Mononuclear cell (primary cell): ENCODE measurements around the gene SNTG2. TPM values are rescaled to one million over a fixed set of nuclear protein-coding genes. Genes with fewer than 3 reads are reported as not detected.

Source experiments
- H3K27me3 ChIP-seq: 2 replicates; pipeline ENCODE4 v1.6.0; 2011; ENCODE audit warnings: low read length, control low read depth; ENCODE audit not compliant: insufficient read depth
- H3K4me1 ChIP-seq: 2 replicates; pipeline ENCODE4 v1.5.1; 2011; ENCODE audit warnings: mild to moderate bottlenecking, low read length, control low read depth; ENCODE audit not compliant: insufficient read depth
- H3K4me3 ChIP-seq: 2 replicates; pipeline ENCODE4 v1.5.1; 2011; ENCODE audit warnings: mild to moderate bottlenecking, low read length, moderate library complexity
- H3K9me3 ChIP-seq: 2 replicates; pipeline ENCODE4 v1.5.1; 2011; ENCODE audit warnings: low read depth, mild to moderate bottlenecking, control low read depth, low read length
- total RNA-seq: library from RNA; depleted of rRNA; stranded (reverse); fragments of >200 nt; gene quantifications from one replicate; pipeline ENCODE4 v1.2.3, GENCODE V29; 2012

Gene SNTG2
- total RNA-seq, 1 donor = 1.5 TPM

- Histone ChIP-seq H3K4me1 (no peaks in the 10 kb centered on the region), H3K27me3 (no peaks in the 10 kb centered on the region), H3K9me3 (no peaks in the 10 kb centered on the region), H3K4me3 (no peak overlapping the region)
Measured at GRCh38 chr2:920999-921398, 29.6 kb upstream of the SNTG2 start.

GRCh38 chr2:922185-922584 is 28.5 kb upstream of the SNTG2 start:
- Histone ChIP-seq H3K27me3 (no peaks in the 10 kb centered on the region), H3K9me3 (no peaks in the 10 kb centered on the region), H3K4me3 (no peak overlapping the region), H3K4me1 (no peaks in the 10 kb centered on the region)

- H3K9me3 ChIP-seq = no peaks in the 10 kb centered on the region
- no peak overlapping the region for H3K4me3 ChIP-seq
- H3K4me1 ChIP-seq = no peaks in the 10 kb centered on the region
- H3K27me3 ChIP-seq = no peaks in the 10 kb centered on the region
Measured at GRCh38 chr2:923832-924601, 26.6 kb upstream of the SNTG2 start.

- H3K4me1 ChIP-seq = no peaks in the 10 kb centered on the region
- H3K9me3 ChIP-seq = no peaks in the 10 kb centered on the region
- no peak overlapping the region for H3K4me3 ChIP-seq
- H3K27me3 ChIP-seq = no peaks in the 10 kb centered on the region
Measured at GRCh38 chr2:924701-925100, 25.9 kb upstream of the SNTG2 start.

GRCh38 chr2:925309-925708 is 25.3 kb upstream of the SNTG2 start:
- H3K27me3 ChIP-seq = no peaks in the 10 kb centered on the region
- no peaks in the 10 kb centered on the region for H3K9me3 ChIP-seq
- no peaks in the 10 kb centered on the region for H3K4me1 ChIP-seq
- no peak overlapping the region for H3K4me3 ChIP-seq

GRCh38 chr2:925711-926110 is 24.9 kb upstream of the SNTG2 start:
- no peak overlapping the region for H3K4me3 ChIP-seq
- no peaks in the 10 kb centered on the region for H3K27me3 ChIP-seq
- H3K4me1 ChIP-seq = no peaks in the 10 kb centered on the region
- H3K9me3 ChIP-seq = no peaks in the 10 kb centered on the region

- H3K4me3 ChIP-seq = no peak overlapping the region
- H3K9me3 ChIP-seq = no peaks in the 10 kb centered on the region
- H3K27me3 ChIP-seq = no peaks in the 10 kb centered on the region
- H3K4me1 ChIP-seq = no peaks in the 10 kb centered on the region
Measured at GRCh38 chr2:926259-926793, 24.3 kb upstream of the SNTG2 start.

GRCh38 chr2:926896-927295 is 23.8 kb upstream of the SNTG2 start:
- Histone ChIP-seq H3K4me3 (no peak overlapping the region), H3K27me3 (no peaks in the 10 kb centered on the region), H3K9me3 (no peaks in the 10 kb centered on the region), H3K4me1 (no peaks in the 10 kb centered on the region)

- Histone ChIP-seq H3K4me1 (no peaks in the 10 kb centered on the region), H3K27me3 (no peaks in the 10 kb centered on the region), H3K4me3 (no peak overlapping the region), H3K9me3 (no peaks in the 10 kb centered on the region)
Measured at GRCh38 chr2:929011-929735, 21.5 kb upstream of the SNTG2 start.

GRCh38 chr2:929925-930324 is 20.7 kb upstream of the SNTG2 start:
- Histone ChIP-seq H3K27me3 (no peaks in the 10 kb centered on the region), H3K9me3 (no peaks in the 10 kb centered on the region), H3K4me1 (no peaks in the 10 kb centered on the region), H3K4me3 (no peak overlapping the region)

- Histone ChIP-seq H3K27me3 (no peaks in the 10 kb centered on the region), H3K9me3 (no peaks in the 10 kb centered on the region), H3K4me3 (no peak overlapping the region), H3K4me1 (no peaks in the 10 kb centered on the region)
Measured at GRCh38 chr2:930935-931334, 19.7 kb upstream of the SNTG2 start.

- no peak overlapping the region for H3K4me3 ChIP-seq
- H3K4me1 ChIP-seq = no peaks in the 10 kb centered on the region
- no peaks in the 10 kb centered on the region for H3K27me3 ChIP-seq
- H3K9me3 ChIP-seq = no peaks in the 10 kb centered on the region
Measured at GRCh38 chr2:932320-933115, 18.1 kb upstream of the SNTG2 start.

GRCh38 chr2:933734-934295 is 16.8 kb upstream of the SNTG2 start:
- no peaks in the 10 kb centered on the region for H3K4me1 ChIP-seq
- H3K9me3 ChIP-seq = no peaks in the 10 kb centered on the region
- H3K27me3 ChIP-seq = no peaks in the 10 kb centered on the region

GRCh38 chr2:937530-937929 is 13.1 kb upstream of the SNTG2 start:
- Histone ChIP-seq H3K9me3 (no peaks in the 10 kb centered on the region), H3K4me3 (no peak overlapping the region), H3K4me1 (no peaks in the 10 kb centered on the region), H3K27me3 (no peaks in the 10 kb centered on the region)

More at GRCh38 chr2:933734-934295, 16.8 kb upstream of the SNTG2 start:
- no peak overlapping the region for H3K4me3 ChIP-seq
